T1000 (cell line): ENCODE data around the gene ZNF365.
A peak's percentile ranks its signal among the peaks of the same experiment; 100 is the strongest.

Source experiments
- DNase-seq: peaks from one replicate; lab custom pipeline; 2025; ENCODE audit warnings: mixed read lengths; lab: John Stamatoyannopoulos, UW

ZNF365 gene

DNA sequence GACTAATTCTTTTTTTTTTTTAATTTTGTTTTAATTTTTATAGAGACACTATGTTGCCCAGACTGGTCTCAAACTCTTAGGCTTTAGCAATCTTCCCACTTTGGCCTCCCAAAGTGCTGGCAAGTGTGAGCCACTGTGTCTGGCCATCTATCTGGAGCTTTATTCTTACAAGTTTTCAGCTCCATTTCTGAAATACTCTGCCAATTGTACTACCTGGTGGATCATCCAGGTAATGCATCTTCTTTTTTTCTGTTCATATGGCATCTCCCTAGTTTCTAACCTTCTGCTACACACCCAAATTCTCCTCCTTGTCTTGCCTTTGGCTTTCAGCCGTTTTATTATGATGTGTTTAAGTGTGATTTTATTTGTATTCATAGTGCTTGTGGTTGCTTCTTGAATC is 40.2 kb downstream of the ZNF365 start:
- no peak for DNase-seq

DNA sequence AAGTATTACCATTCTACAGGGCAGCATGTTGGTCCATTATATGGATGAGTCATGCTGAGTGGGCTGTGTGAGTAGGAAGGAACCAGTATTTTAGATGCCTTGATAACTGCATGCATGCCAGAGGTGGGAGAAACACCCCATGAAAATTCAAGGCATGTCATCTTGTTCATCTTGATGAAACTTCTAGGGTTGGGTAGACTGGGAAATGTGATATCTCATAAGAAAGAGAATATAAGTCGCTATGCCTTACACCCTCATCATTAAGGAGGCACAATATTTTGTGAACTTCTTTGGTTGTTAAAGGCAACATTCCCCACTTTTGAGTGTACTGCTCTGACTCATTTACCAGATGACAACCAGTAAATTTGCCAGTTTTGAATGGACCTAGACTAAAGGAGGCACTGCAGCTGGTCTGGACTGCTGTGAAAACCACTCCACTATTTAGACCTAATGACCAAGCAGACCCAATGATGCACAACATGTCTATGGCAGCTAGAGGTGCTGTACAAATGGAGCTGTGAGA is 48.0 kb downstream of the ZNF365 start:
- DNase-seq: peak; percentile 39

DNA sequence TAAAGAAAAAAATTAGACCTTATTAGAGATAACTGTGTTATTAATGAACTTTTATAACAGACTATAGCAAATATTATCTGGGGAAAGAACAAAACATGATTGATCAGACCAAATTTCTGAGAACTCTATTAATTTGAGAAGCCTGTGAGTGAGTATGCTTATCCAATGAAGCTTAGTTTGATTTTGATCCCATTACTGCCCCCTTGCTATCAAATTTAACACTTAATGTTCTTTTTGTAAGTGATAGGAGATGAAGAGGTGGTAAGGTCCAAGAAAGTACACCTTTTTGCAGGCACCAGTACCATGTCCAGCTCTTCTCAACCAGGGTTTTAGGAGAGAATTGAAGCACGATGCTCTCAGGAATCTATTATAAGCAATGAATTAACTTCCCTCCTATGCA is 49.9 kb downstream of the ZNF365 start:
- no peak for DNase-seq

DNA sequence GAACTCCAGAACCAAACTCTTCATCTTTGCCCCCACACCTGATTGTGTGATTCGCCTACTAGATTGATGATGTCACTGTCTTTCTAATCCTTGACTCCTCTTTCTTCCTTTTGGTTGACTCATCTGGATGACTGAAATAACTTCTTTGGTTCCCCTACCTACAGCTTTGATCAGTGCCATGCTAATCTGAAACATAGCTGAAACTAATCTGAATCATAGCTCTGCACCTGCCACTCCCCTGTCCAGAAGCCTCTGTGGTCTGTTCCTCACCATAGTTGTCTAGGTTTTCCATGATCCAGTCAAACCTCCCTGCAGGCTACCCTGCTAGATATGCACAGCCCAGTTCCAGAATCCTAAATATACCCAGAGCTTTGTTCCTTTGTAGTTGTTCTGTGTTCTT is 51.9 kb downstream of the ZNF365 start:
- DNase-seq: no peak

DNA sequence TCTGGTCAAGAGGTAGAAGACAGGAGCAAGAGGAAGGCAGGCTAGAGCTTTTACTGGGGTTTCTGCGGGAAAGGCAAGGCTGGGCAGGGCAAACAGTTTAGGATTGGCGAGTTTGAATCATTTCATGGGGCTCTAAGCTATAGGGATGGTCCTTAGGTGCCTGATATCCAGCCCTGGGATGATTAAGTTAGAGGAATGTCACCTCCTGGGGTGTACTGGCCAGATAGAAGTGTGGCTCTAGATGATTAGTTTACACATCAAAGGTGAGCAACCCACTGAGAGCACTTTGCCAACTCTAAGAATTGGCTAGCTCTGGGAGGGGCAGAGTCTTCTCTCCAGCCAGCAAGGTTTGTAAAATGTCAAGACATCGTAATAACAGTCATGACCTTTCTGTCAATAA is 52.4 kb downstream of the ZNF365 start:
- no peak for DNase-seq

DNA sequence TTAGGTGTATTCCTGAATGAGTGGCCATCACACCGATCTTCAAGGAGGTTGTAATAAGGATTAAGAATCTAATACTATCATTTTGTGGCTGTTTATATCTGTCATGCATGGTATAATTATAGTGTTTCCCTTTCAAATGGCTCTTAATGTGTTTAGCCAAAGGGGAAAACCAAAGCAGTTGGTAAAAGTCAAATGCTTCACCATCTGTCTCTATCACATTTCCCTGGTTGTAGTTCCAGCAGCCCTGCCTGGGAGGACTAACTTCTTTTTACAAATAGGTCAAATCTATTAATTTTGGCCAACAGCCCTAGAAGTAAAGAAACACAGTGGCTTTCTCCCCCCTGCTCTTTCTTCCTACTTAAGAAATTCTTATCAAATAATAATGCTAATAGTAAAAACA is 56.7 kb downstream of the ZNF365 start:
- DNase-seq: no peak

DNA sequence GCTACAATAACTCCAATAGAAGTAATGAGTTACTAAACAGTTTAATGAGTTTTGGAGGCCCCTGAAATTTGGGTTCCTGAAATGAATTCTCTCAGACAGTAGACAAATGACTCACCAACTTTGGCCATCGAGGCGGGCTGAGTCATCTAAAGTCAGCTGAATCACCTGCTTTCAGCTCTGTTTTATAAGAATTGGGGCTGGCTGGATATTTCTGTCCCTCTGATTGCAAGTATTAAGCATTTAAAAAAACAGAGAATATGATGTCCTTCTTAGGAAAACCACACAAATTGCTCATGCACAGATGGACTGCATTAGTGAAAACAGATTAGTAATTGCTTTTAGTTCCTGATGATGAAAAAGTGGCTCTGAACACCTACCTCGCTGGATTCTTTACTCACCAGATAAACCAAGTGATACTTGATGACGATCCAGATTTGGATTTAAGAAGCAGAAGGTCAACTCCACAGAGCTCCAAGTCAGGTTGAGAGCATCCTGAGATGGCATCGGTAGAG is 59.1 kb downstream of the ZNF365 start:
- DNase-seq: peak; percentile 65

DNA sequence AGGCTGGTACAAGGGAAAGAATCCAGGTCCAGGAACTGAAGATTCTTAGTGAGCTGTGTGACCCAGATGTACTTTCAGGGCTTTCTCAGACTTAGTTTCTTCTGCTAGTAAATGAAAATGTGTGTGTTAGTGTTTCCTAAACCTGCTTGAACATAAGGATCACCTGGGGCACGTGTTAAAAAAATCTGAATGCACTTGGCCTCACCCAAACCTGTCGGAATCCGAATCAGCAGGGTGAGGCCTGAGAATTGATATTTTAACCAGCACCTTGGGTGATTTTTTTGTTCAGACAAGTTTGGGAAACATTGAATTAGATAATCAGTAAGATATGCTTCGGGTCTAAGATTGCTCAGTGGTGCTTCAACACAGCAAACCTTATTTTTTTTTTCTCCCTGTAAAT is 59.7 kb downstream of the ZNF365 start:
- DNase-seq: no peak

DNA sequence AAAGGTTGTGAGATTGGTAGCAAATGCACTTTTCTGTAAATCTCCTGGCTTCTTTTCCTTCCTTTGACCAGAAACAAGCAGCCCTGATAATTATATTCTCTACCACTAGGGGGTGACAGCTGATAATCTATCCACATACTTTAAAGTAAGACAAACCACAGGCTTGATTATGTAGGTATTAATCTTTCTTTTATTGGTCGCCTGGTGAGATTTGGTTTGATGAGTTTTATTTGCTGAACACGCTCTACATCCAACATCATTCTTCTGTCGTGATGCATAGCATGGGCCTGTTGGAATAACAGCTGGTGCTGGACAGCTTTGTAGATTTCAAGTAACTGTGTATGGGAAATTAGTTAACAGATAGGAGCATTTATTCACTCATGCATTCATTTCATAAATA is 63.5 kb downstream of the ZNF365 start:
- DNase-seq: peak; percentile 26

DNA sequence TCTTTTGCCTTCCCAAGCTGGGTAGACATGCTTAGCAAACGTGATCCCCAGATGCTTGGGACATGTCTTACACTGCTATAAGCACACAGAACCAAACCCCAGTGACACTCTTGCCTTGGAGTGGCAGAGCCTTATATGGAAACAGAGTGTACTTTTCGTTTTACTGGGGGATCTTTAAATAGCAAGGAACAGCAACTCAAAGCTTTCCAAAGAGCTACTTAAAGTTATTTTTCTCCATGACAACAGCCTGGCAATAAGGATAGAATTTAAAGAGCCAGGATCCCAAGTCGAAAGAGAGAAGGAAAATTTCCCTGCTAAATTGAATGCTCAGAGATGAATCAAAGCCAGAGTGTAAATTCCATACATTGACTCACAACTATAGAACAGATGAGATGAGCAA is 67.8 kb downstream of the ZNF365 start:
- no peak for DNase-seq

DNA sequence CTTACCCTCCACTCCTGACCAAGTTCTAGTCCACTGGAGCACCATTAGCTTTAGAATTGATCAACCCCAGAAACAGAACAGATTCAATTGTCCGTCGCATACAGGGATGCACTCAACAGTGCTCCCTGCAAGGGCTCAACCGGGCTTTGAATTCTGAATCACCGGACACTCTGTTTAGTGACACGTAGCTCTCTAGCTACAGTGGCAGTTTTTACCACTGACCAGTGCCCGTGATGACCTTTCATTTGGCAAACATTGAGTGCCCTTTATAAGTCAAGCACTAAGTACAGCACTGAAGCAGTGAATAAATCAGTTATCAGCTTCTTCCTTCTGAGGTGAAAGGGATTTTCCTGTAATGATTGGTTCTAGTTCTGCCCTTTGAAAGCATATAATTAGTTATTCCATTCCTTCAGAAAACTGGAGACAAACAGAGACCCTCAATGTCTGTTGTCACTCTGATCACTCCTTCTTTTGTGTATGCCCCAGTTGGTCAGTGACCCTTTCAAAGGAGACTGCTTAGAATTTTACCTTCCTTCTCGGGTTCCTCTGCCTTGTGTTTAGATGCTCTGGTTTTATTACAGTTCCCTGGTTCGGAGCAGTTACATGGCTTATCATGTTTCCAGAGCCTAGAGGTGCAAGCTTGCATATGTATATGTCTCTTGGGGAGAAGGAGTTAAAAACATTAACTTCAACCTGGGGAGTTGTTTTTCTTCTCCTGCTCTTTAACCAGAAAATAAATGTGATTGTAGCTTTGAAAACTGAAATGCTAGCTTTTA is 68.9 kb downstream of the ZNF365 start:
- no peak for DNase-seq

DNA sequence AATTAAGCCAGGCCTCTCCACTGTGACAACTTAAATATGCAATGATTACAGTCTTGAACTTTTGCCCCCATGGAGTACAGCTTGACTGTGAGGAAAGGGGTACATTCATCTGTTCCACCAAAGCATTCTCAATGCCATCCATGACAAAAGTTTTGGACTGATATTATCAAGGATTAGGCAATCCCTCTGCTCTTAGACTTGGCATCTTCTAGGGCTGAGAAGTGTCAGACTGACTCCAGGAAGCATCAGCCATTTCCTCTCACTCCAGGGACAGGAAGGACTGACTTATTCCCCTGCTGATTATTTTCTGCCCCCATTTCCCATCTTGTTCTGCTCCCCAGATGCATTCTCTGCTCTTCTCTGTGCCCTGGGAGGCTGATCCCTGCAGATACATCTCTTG is 69.7 kb downstream of the ZNF365 start:
- no peak for DNase-seq

DNA sequence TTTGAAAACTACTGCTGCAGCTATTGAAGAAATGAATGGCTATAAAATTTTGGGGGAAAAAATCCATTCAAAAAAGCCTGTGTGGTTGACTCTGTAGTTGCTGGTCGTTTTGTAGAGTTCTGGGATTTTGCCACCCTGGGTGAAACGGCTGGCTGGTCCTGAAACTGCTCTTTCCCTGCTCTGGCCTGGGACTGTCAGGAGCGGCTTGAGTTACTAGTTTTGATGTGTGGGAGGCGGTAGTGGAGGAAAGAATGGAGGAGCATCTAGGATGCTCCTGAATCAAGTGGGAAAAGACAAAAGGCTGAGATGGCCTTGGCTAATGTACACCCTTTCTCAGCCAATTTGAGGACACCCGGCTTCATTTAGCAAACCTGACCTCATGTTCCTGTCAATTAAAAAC is 72.5 kb downstream of the ZNF365 start:
- DNase-seq: no peak

DNA sequence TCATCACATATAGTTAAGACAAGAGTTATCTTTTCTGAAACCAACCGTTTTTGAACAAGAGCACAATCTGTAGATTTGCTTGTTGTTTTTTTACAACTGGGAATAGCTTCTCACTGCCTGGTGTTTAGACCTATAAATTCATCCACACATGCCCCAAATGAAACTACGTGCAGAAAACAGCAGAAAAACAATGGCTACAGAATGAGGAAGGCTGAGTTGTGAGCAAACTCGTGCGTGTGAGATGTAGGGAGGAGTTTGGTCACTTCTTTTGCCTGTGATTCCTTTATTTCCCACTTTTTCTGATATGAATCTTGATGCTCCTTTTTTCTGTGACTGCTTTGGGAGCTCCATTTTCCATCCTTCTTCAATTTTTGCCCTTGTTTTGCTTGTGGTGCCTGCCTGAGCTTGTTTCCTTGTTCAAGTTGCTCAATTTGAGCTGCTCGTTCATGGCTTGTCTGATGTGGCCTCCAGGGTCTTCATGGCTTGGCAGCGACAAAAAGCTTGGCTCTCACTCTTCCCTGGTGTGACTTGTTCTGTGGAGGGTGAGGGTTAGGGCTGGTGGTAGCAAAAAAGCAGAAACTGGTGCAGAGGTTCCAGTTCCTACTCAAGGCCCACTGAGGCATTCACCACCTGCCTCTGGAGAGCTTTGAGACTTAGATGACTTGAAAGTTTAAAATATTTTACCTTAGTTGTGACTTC is 76.9 kb downstream of the ZNF365 start:
- no peak for DNase-seq

DNA sequence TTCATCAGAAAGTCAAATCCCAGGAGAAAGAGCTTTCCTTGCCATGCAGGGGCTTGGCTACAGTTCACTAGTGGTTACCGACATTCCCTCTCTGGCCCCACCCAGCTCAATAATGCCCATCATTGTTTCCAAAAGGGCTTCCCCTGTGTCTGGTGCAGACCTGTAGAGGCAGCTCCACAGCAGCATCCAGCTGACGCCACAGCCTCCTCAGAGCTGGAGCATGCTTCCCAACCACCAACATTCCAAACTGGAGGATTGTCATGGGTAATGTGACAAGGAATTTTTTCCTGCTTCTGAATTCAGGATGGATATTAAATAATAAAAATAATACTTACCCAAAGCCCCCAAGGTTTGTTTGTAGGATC is 77.4 kb downstream of the ZNF365 start:
- no peak for DNase-seq
